SK-N-SH treated with all-trans-retinoic acid at 6 μM for 48 hours (cell line): Measurements from ENCODE around the gene BRD1.

Experiments
- ATAC-seq: fragments of 200-7000 bp; cut with Tn5 transposase; 3 replicates; pipeline ENCODE4 v1.9.1; 2020; ENCODE audit warnings: mild to moderate bottlenecking, moderate library complexity
- ARNTL ChIP-seq: fragments of 450-650 bp; formaldehyde crosslinking; IDR thresholded peaks from 2 replicates; pipeline ENCODE4 v1.5.0; 2020; ENCODE audit warnings: low read depth, mild to moderate bottlenecking, moderate library complexity, borderline replicate concordance
- BACH2 ChIP-seq: fragments of 250-450 bp; sonication (Bioruptor Pico); IDR thresholded peaks from 2 replicates; pipeline ENCODE4 v1.9.0; 2021; ENCODE audit warnings: mild to moderate bottlenecking, borderline replicate concordance
- ESRRG ChIP-seq: fragments of 250-450 bp; sonication (Bioruptor Pico); IDR thresholded peaks from 2 replicates; pipeline ENCODE4 v1.6.1; 2021; ENCODE audit warnings: mild to moderate bottlenecking
- GLIS3 ChIP-seq: fragments of 250-450 bp; sonication (Bioruptor Pico); IDR thresholded peaks from 2 replicates; pipeline ENCODE4 v1.5.0; 2020; ENCODE audit warnings: mild to moderate bottlenecking, moderate library complexity
- OSR1 ChIP-seq: fragments of 250-450 bp; sonication (Bioruptor Pico); IDR thresholded peaks from 2 replicates; pipeline ENCODE4 v1.8.0; 2022; ENCODE audit warnings: moderate library complexity, mild to moderate bottlenecking, inconsistent platforms
- PPARA ChIP-seq: fragments of 250-450 bp; sonication (Bioruptor Pico); IDR thresholded peaks from 2 replicates; pipeline ENCODE4 v1.5.0; 2020; ENCODE audit warnings: mild to moderate bottlenecking, borderline replicate concordance
- RARB ChIP-seq: fragments of 250-450 bp; sonication (Bioruptor Pico); IDR thresholded peaks from 2 replicates; pipeline ENCODE4 v1.8.0; 2021; ENCODE audit warnings: mild to moderate bottlenecking, moderate library complexity
- SNAI2 ChIP-seq: fragments of 250-450 bp; sonication (Bioruptor Pico); IDR thresholded peaks from 2 replicates; pipeline ENCODE4 v1.5.0; 2020; ENCODE audit warnings: mild to moderate bottlenecking, moderate library complexity
- TCF4 ChIP-seq: fragments of 250-450 bp; sonication (Bioruptor Pico); IDR thresholded peaks from 2 replicates; pipeline ENCODE4 v1.8.0; 2021; ENCODE audit warnings: mild to moderate bottlenecking, moderate library complexity, borderline replicate concordance
- TOX ChIP-seq: fragments of 250-450 bp; sonication (Bioruptor Pico); IDR thresholded peaks from 2 replicates; pipeline ENCODE4 v1.8.0; 2021; ENCODE audit warnings: mild to moderate bottlenecking, moderate library complexity, borderline replicate concordance
- ZC3H10 ChIP-seq: fragments of 250-450 bp; sonication (Bioruptor Pico); IDR thresholded peaks from 2 replicates; pipeline ENCODE4 v1.5.1; 2021; ENCODE audit warnings: mild to moderate bottlenecking, moderate library complexity
- ZFP30 ChIP-seq: fragments of 450-650 bp; formaldehyde crosslinking; IDR thresholded peaks from 2 replicates; pipeline ENCODE4 v1.5.0; 2022; ENCODE audit warnings: mild to moderate bottlenecking, moderate library complexity
- ZNF565 ChIP-seq: fragments of 450-650 bp; formaldehyde crosslinking; conservative IDR thresholded peaks from 2 replicates; pipeline ENCODE4 v1.5.0; 2020; ENCODE audit warnings: low read depth, mild to moderate bottlenecking, moderate library complexity
- ZNF70 ChIP-seq: fragments of 450-650 bp; formaldehyde crosslinking; IDR thresholded peaks from 2 replicates; pipeline ENCODE4 v1.5.0; 2020; ENCODE audit warnings: mild to moderate bottlenecking, moderate library complexity
- ZNF8 ChIP-seq: fragments of 450-650 bp; formaldehyde crosslinking; IDR thresholded peaks from 2 replicates; pipeline ENCODE4 v1.5.0; 2020; ENCODE audit warnings: mild to moderate bottlenecking, moderate library complexity
- TF ChIP-seq, protein P1 (sequence below): fragments of 250-450 bp; sonication (Bioruptor Pico); IDR thresholded peaks from 2 replicates; pipeline ENCODE4 v1.8.0; 2020; ENCODE audit warnings: mild to moderate bottlenecking, moderate library complexity, borderline replicate concordance
- TF ChIP-seq, protein P2 (sequence below): fragments of 250-450 bp; sonication (Bioruptor Pico); IDR thresholded peaks from 2 replicates; pipeline ENCODE4 v1.5.0; 2020; ENCODE audit warnings: mild to moderate bottlenecking, moderate library complexity
- TF ChIP-seq, protein P3 (sequence below): fragments of 250-450 bp; sonication (Bioruptor Pico); IDR thresholded peaks from 2 replicates; pipeline ENCODE4 v1.5.1; 2021; ENCODE audit warnings: mild to moderate bottlenecking, moderate library complexity
- TF ChIP-seq, protein P4 (sequence below): fragments of 250-450 bp; sonication (Bioruptor Pico); IDR thresholded peaks from 2 replicates; pipeline ENCODE4 v1.8.0; 2021; ENCODE audit warnings: low read depth, mild to moderate bottlenecking, moderate library complexity, borderline replicate concordance
- TF ChIP-seq, protein P5 (sequence below): fragments of 250-450 bp; sonication (Bioruptor Pico); IDR thresholded peaks from 2 replicates; pipeline ENCODE4 v1.5.1; 2020; ENCODE audit warnings: low read depth, mild to moderate bottlenecking, moderate library complexity

Gene BRD1

DNA sequence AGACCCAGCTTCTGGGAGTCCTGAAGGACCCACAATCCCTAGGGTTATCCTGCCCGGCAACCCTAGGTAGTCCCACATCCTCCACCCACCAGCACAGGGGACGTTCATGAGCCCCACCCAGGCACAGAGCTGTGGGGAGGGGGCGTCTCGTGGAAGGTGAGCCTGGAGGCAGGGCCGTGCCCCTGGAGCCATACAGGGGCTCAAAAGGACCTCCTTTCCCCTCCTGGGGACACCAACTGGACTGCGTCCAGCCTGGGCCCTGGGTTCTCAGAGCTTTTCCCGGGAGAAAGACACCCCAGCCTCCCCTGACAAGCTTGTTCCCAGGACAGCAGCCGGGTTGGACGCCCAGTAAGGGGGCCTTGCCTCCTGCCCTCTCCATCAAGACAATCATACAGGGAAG is 78.4 kb downstream of the BRD1 start:
- ATAC-seq: no peak
- no peak for TF ChIP-seq TOX
- TF ChIP-seq OSR1 (CRISPR knock-in tag): no peak
- TF ChIP-seq RARB (CRISPR knock-in tag): no peak
- no peak for TF ChIP-seq ARNTL (CRISPR knock-in tag)
- no peak for TF ChIP-seq ZNF565 (CRISPR knock-in tag)
- TF ChIP-seq, protein P1, sequence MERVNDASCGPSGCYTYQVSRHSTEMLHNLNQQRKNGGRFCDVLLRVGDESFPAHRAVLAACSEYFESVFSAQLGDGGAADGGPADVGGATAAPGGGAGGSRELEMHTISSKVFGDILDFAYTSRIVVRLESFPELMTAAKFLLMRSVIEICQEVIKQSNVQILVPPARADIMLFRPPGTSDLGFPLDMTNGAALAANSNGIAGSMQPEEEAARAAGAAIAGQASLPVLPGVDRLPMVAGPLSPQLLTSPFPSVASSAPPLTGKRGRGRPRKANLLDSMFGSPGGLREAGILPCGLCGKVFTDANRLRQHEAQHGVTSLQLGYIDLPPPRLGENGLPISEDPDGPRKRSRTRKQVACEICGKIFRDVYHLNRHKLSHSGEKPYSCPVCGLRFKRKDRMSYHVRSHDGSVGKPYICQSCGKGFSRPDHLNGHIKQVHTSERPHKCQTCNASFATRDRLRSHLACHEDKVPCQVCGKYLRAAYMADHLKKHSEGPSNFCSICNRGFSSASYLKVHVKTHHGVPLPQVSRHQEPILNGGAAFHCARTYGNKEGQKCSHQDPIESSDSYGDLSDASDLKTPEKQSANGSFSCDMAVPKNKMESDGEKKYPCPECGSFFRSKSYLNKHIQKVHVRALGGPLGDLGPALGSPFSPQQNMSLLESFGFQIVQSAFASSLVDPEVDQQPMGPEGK (CRISPR knock-in tag): no peak
- no peak for TF ChIP-seq ZNF8
- no peak for TF ChIP-seq SNAI2
- no peak for TF ChIP-seq ESRRG
- TF ChIP-seq ZC3H10 (CRISPR knock-in tag): no peak
- no peak for TF ChIP-seq TCF4 (CRISPR knock-in tag)
- no peak for TF ChIP-seq BACH2 (CRISPR knock-in tag)

DNA sequence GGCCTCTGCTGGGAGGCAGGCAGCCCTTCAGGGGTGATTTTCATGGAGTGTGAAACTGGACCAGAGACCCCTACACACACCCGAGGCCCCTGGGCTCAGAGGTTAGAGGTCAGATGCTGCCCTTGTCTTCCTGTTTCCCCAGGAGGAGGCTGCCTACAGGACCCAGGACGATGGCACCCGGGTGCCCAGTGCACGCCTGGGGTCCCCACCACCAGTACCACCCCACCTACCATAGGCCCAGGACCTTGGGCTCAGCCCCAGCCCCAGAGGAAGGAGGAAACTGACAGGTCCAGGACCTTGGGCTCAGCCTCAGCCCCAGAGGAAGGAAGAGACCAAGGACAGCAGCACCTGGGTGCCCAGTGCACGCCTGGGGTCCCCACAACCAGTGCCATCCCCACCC is 79.2 kb downstream of the BRD1 start:
- TF ChIP-seq OSR1 (CRISPR knock-in tag): no peak
- TF ChIP-seq PPARA (CRISPR knock-in tag): no peak
- no peak for TF ChIP-seq ZNF70 (CRISPR knock-in tag)
- no peak for ATAC-seq

DNA sequence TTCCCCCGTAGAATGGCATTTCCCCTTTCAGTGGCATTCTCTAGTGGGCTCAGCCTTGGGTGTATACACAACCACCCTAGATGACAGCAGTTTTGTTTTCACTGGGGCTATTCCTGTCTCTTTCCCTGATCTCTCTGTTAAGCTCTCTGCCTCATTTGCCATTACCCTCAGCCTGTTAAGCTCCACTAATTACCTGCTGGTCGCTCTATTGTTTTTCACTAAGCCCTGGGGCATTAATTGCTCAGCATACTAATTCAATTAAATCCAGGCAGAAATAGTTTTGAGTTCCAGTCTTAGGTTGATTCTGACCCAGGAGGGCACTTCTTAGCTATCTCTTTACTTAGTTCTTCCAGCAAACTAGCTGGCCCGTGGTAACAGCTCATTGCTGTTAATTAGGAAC is 80.0 kb downstream of the BRD1 start:
- ATAC-seq: no peak
- TF ChIP-seq BACH2 (CRISPR knock-in tag) (no peak), ARNTL (CRISPR knock-in tag) (no peak), TCF4 (CRISPR knock-in tag) (no peak), PPARA (CRISPR knock-in tag) (no peak), ZFP30 (no peak)
- TF ChIP-seq, protein P2, sequence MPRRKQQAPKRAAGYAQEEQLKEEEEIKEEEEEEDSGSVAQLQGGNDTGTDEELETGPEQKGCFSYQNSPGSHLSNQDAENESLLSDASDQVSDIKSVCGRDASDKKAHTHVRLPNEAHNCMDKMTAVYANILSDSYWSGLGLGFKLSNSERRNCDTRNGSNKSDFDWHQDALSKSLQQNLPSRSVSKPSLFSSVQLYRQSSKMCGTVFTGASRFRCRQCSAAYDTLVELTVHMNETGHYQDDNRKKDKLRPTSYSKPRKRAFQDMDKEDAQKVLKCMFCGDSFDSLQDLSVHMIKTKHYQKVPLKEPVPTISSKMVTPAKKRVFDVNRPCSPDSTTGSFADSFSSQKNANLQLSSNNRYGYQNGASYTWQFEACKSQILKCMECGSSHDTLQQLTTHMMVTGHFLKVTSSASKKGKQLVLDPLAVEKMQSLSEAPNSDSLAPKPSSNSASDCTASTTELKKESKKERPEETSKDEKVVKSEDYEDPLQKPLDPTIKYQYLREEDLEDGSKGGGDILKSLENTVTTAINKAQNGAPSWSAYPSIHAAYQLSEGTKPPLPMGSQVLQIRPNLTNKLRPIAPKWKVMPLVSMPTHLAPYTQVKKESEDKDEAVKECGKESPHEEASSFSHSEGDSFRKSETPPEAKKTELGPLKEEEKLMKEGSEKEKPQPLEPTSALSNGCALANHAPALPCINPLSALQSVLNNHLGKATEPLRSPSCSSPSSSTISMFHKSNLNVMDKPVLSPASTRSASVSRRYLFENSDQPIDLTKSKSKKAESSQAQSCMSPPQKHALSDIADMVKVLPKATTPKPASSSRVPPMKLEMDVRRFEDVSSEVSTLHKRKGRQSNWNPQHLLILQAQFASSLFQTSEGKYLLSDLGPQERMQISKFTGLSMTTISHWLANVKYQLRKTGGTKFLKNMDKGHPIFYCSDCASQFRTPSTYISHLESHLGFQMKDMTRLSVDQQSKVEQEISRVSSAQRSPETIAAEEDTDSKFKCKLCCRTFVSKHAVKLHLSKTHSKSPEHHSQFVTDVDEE: no peak
- TF ChIP-seq, protein P3, sequence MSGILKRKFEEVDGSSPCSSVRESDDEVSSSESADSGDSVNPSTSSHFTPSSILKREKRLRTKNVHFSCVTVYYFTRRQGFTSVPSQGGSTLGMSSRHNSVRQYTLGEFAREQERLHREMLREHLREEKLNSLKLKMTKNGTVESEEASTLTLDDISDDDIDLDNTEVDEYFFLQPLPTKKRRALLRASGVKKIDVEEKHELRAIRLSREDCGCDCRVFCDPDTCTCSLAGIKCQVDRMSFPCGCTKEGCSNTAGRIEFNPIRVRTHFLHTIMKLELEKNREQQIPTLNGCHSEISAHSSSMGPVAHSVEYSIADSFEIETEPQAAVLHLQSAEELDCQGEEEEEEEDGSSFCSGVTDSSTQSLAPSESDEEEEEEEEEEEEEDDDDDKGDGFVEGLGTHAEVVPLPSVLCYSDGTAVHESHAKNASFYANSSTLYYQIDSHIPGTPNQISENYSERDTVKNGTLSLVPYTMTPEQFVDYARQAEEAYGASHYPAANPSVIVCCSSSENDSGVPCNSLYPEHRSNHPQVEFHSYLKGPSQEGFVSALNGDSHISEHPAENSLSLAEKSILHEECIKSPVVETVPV (CRISPR knock-in tag): no peak

DNA sequence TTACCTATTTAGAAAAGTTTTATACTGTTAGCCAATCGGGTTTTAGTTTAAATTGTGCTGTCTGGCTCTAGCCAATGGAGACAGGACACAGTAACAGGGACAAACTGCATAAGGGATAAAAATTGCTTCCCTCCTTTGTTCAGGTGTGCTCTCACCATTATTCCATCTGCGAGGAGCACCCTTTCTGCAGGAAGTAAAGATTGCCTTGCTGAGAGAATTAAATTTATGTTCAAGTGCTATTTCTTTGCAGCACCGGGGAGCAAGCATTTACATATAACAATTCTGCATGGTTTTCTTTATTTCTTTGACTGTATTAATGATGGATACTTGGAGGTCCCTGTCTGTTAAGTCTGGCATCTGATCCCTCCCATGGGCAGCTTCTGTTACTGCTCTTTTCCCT is 80.5 kb downstream of the BRD1 start:
- TF ChIP-seq ZNF8: no peak
- no peak for TF ChIP-seq ZC3H10 (CRISPR knock-in tag)
- TF ChIP-seq, protein P4, sequence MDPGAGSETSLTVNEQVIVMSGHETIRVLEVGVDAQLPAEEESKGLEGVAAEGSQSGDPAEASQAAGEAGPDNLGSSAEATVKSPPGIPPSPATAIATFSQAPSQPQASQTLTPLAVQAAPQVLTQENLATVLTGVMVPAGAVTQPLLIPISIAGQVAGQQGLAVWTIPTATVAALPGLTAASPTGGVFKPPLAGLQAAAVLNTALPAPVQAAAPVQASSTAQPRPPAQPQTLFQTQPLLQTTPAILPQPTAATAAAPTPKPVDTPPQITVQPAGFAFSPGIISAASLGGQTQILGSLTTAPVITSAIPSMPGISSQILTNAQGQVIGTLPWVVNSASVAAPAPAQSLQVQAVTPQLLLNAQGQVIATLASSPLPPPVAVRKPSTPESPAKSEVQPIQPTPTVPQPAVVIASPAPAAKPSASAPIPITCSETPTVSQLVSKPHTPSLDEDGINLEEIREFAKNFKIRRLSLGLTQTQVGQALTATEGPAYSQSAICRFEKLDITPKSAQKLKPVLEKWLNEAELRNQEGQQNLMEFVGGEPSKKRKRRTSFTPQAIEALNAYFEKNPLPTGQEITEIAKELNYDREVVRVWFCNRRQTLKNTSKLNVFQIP: no peak
- TF ChIP-seq BACH2 (CRISPR knock-in tag): no peak
- TF ChIP-seq RARB (CRISPR knock-in tag): no peak
- no peak for TF ChIP-seq ZNF70 (CRISPR knock-in tag)
- TF ChIP-seq GLIS3 (CRISPR knock-in tag): no peak
- TF ChIP-seq ESRRG: no peak
- no peak for TF ChIP-seq SNAI2
- no peak for TF ChIP-seq PPARA (CRISPR knock-in tag)
- TF ChIP-seq, protein P3 (CRISPR knock-in tag): no peak
- TF ChIP-seq, protein P5, sequence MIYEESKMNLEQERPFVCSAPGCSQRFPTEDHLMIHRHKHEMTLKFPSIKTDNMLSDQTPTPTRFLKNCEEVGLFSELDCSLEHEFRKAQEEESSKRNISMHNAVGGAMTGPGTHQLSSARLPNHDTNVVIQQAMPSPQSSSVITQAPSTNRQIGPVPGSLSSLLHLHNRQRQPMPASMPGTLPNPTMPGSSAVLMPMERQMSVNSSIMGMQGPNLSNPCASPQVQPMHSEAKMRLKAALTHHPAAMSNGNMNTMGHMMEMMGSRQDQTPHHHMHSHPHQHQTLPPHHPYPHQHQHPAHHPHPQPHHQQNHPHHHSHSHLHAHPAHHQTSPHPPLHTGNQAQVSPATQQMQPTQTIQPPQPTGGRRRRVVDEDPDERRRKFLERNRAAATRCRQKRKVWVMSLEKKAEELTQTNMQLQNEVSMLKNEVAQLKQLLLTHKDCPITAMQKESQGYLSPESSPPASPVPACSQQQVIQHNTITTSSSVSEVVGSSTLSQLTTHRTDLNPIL (CRISPR knock-in tag): no peak
- ATAC-seq: no peak
